Spleen (tissue), 11 donors: ENCODE data around the gene LSMEM2. TPM values are rescaled to one million over a fixed set of nuclear protein-coding genes. Genes with fewer than 3 reads are reported as not detected.
A peak's percentile ranks its signal among the peaks of the same experiment; 100 is the strongest.

Experiments
- DNase-seq: peaks from one replicate; pipeline ENCODE4 v3.0.0-alpha.2; 2020
- H3K27ac ChIP-seq, 8 donors: fragments of 200-600 bp; sonication (generic) in 7 of 8; 1 replicate in 4 of 8; 2 replicates in 4 of 8; pipeline versions ENCODE4 v1.5.0 to v1.8.0; 2016 to 2021; ENCODE audit warnings: inconsistent platforms in 4 of 8, mild to moderate bottlenecking in 4 of 8, moderate library complexity in 1 of 8
- H3K27me3 ChIP-seq, 7 donors: fragments of 200-600 bp; sonication (generic) in 6 of 7; replicated peaks in 1 of 7; 1 replicate in 4 of 7; 2 replicates in 3 of 7; pipeline versions ENCODE4 v1.5.0 to v1.8.0; 2016 to 2021; ENCODE audit warnings: inconsistent platforms in 3 of 7, mild to moderate bottlenecking in 1 of 7
- H3K36me3 ChIP-seq, 6 donors: fragments of 200-600 bp; sonication (generic) in 5 of 6; 1 replicate in 4 of 6; 2 replicates in 2 of 6; pipeline versions ENCODE4 v1.5.0 to v1.8.0; 2016 to 2021; ENCODE audit warnings: inconsistent platforms in 2 of 6
- H3K4me1 ChIP-seq, 6 donors: fragments of 200-600 bp; sonication (generic) in 5 of 6; 1 replicate in 3 of 6; 2 replicates in 3 of 6; pipeline versions ENCODE4 v1.5.0 to v1.8.0; 2016 to 2021; ENCODE audit warnings: inconsistent platforms in 3 of 6
- H3K4me3 ChIP-seq, 8 donors: fragments of 200-600 bp; sonication (generic) in 7 of 8; 1 replicate in 4 of 8; 2 replicates in 4 of 8; pipeline versions ENCODE4 v1.5.0 to v1.8.0; 2016 to 2021; ENCODE audit warnings: inconsistent platforms in 4 of 8, mild to moderate bottlenecking in 4 of 8, moderate library complexity in 2 of 8
- H3K9me3 ChIP-seq, 8 donors: fragments of 200-600 bp; sonication (generic) in 7 of 8; 1 replicate in 4 of 8; 2 replicates in 4 of 8; pipeline versions ENCODE4 v1.5.0 to v1.8.0; 2016 to 2021; ENCODE audit warnings: inconsistent platforms in 4 of 8
- CTCF ChIP-seq, 11 experiments: fragments of 200-600 bp in 7 of 11; fragments of 450-650 bp in 4 of 11; sonication (generic) in 4 of 11; IDR thresholded peaks in 8 of 11; conservative IDR thresholded peaks in 3 of 11; 1 replicate in 7 of 11; 2 replicates in 4 of 11; pipeline versions ENCODE4 v1.4.0 to v1.8.0; 2016 to 2021; ENCODE audit warnings: antibody characterized with exemption in 11 of 11, inconsistent platforms in 4 of 11, mild to moderate bottlenecking in 1 of 11
- POLR2A ChIP-seq, 3 donors: fragments of 450-650 bp; IDR thresholded peaks; one replicate each; pipeline ENCODE4 v1.5.1; 2017; ENCODE audit warnings: antibody characterized with exemption in 3 of 3, mild to moderate bottlenecking in 1 of 3
- POLR2AphosphoS5 ChIP-seq, 3 donors: sonication (generic); formaldehyde crosslinking; IDR thresholded peaks; one replicate each; pipeline ENCODE4 v1.5.1; 2017; ENCODE audit warnings: antibody characterized with exemption in 3 of 3
- WGBS, 5 donors: extraction: QIAGEN DNeasy Blood & Tissue Kit in 3 of 5; methylation state at CpG; one replicate each; pipeline versions ENCODE4 v1.1.5 to v1.1.7; 2013 to 2018; 5-methylcytosine and 5-hydroxymethylcytosine counted together
- intact Hi-C: fragments of 100-400 bp; cut with DNase I; formaldehyde crosslinking; loops from one replicate; pipeline ENCODE4 v1.15.0; 2023; ENCODE audit warnings: low total_unique reads
- polyA plus RNA-seq, 3 donors: library from polyadenylated mRNA; stranded (reverse); fragments of 200-250 nt; gene quantifications; one replicate each; pipeline ENCODE4 v1.2.1, GENCODE V29; 2013
- total RNA-seq, 7 donors: library from RNA; depleted of rRNA in 3 of 7; stranded (reverse); fragments of >200 nt in 3 of 7; fragmentation: NEBNext Ultra II Directional in 4 of 7; extraction: Animal tissue kit (Norgen Biotek cat#: 25700) in 4 of 7; gene quantifications; one replicate each; pipeline versions ENCODE4 v1.1.0 to v1.2.1, GENCODE V29; 2016 to 2021
- donor health status: healthy with polysubstance abuse.
- donor health status: DM: no; HTN: no; CAD: no; lungs with moderate emphysema.
- donor health status: DM: no; HTN: no; CAD: no.
- donor health status: Bipolar disorder and iron deficiency.
- donor health status: healthy.
- donor health status: DM: no; HTN: no; CAD: no.
- donor health status: DM: yes; HTN: yes; CAD: no.

The LSMEM2 gene
- total and polyA plus RNA-seq, 10 donors, result 0.06 to 0.46 (median 0.24) TPM; not detected in 6

GRCh38 chr3:50275141-50275995, 3.5 kb upstream of the LSMEM2 start:
- no peaks in the 10 kb centered on the region for H3K36me3 ChIP-seq
- no peak for DNase-seq
- peaks cover 10 to 57% (median 45%) of the 10 kb centered on the region in 6 donors for H3K4me1 ChIP-seq
- TF ChIP-seq POLR2AphosphoS5 (IDR thresholded peaks at IDR 0.05) (no peak), CTCF (IDR thresholded peaks at IDR 0.05 in 8 of 11, conservative IDR thresholded peaks at IDR 0.05 in 3 of 11) (no peak), POLR2A (IDR thresholded peaks at IDR 0.05) (no peak)
- H3K4me3 ChIP-seq, result peak overlapping the region in 2 of 8 donors; percentile 6 to 54
- intact Hi-C loops, result loop anchor here (10.0 kb wide), 1 partner anchor 151 kb away; no protein-coding TSS in a partner anchor
- 16 to 52% (median 26%) methylated on average over 28 to 65 of the region's 65 CpGs for WGBS, 5 donors
- no peak overlapping the region for H3K27ac ChIP-seq
- H3K9me3 ChIP-seq, result no peaks in the 10 kb centered on the region
- H3K27me3 ChIP-seq, result peaks cover 5 to 54% (median 41%) of the 10 kb centered on the region in 7 donors

DNA sequence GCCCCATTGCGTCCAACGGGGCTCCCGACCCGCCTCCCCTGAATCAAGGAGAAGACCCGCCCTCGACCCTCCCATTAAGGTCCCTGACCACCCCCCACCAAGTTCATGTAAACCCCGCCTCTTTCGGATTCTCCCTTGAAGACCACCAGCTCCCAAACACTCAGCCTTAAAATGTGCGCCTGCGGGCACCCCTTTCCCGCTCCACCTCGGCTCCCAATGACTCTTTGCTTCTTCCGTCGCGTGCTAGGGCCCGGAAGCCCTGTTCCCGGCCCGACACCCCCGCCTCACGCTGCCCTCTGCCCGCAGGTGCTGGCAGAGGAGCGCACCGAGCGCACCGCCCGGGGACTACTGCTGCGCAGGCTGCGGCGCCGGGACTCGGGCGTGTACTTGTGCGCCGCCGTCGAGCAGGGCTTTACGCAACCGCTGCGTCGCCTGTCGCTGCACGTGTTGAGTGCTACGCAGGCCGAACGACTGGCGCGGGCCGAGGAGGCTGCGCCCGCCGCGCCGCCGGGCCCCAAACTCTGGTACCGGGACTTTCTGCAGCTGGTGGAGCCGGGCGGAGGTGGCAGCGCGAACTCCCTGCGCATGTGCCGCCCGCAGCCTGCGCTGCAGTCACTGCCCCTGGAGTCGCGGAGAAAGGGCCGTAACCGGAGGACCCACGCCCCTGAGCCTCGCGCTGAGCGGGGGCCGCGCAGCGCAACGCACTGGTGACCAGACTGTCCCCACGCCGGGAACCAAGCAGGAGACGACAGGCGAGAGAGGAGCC, 2.7 kb upstream of the LSMEM2 start:
- peaks cover 10 to 56% (median 45%) of the 10 kb centered on the region in 6 donors for H3K4me1 ChIP-seq
- peaks cover 5 to 54% (median 41%) of the 10 kb centered on the region in 7 donors for H3K27me3 ChIP-seq
- TF ChIP-seq CTCF (IDR thresholded peaks at IDR 0.05 in 8 of 11, conservative IDR thresholded peaks at IDR 0.05 in 3 of 11) (no peak), POLR2A (IDR thresholded peaks at IDR 0.05) (no peak), POLR2AphosphoS5 (IDR thresholded peaks at IDR 0.05) (no peak)
- intact Hi-C loops, result loop anchor here (10.0 kb wide), 1 partner anchor 151 kb away; no protein-coding TSS in a partner anchor
- peak overlapping the region in 2 of 8 donors; percentile 7 to 54 for H3K4me3 ChIP-seq
- H3K27ac ChIP-seq, result no peak overlapping the region
- H3K36me3 ChIP-seq, result no peaks in the 10 kb centered on the region
- H3K9me3 ChIP-seq, result no peaks in the 10 kb centered on the region
- 20 to 40% (median 25%) methylated on average over 40 to 79 of the region's 79 CpGs for WGBS, 5 donors
- no peak for DNase-seq

- TF ChIP-seq CTCF (IDR thresholded peaks at IDR 0.05 in 8 of 11, conservative IDR thresholded peaks at IDR 0.05 in 3 of 11) (no peak), POLR2A (IDR thresholded peaks at IDR 0.05) (no peak), POLR2AphosphoS5 (IDR thresholded peaks at IDR 0.05) (no peak)
- no peak overlapping the region for H3K4me3 ChIP-seq
- peaks cover 10 to 50% (median 43%) of the 10 kb centered on the region in 6 donors for H3K4me1 ChIP-seq
- no peaks in the 10 kb centered on the region for H3K9me3 ChIP-seq
- no peaks in the 10 kb centered on the region for H3K36me3 ChIP-seq
- WGBS, 5 donors, result 78 to 83% (median 81%) methylated on average over 17 of the region's 17 CpGs
- peaks cover 5 to 54% (median 41%) of the 10 kb centered on the region in 7 donors for H3K27me3 ChIP-seq
- no peak for DNase-seq
- no peak overlapping the region for H3K27ac ChIP-seq
- intact Hi-C loops, result loop anchor here (10.0 kb wide), 1 partner anchor 152 kb away; no protein-coding TSS in a partner anchor
Observed at GRCh38 chr3:50276762-50277101, 2.2 kb upstream of the LSMEM2 start.
